ENCODE results near the gene HNRNPA3. TPM values are rescaled to one million over a fixed set of nuclear protein-coding genes. Genes with fewer than 3 reads are reported as not detected.
A peak's percentile ranks its signal among the peaks of the same experiment; 100 is the strongest.
"Not testable (repeated sequence)": the region's sequence is repeated elsewhere in the genome, so short reads cannot be mapped to it uniquely, and the experiment has no call there.

Gene HNRNPA3
- total and polyA plus RNA-seq, 2 experiments from 2014 or later, result 151 to 290 TPM

DNA sequence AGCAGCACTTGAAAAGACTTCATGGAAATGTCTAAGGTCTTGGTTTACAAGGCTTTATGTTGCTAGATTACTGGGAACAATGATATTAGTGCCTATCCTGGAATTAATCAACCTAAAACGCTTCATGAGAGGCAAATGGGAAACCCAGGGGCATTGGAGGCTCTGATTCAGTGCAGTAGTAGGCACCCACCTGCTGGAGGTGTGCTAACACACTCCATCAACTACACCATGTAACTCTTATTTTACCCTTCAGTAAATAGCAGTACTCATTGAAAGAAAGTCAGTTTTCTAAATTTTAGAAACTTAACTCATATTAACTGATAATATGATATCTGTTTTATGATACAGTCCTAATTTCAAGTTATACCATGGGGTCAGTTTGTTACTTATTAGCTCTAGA lies 17.4 kb upstream of the HNRNPA3 start:
- Histone ChIP-seq H3K4me2 (no peak overlapping the region), H3K27me3 (ENCODE audit: insufficient read depth) (no peaks in the 10 kb centered on the region), H3K4me1 (ENCODE audit: insufficient read depth) (no peaks in the 10 kb centered on the region), H3F3A (replicated peaks; ENCODE audit: low read depth) (no peaks in the 10 kb centered on the region), H3K4me3 (no peak overlapping the region), H3K79me2 (replicated peaks; ENCODE audit: insufficient read depth) (no peaks in the 10 kb centered on the region), H4K20me1 (replicated peaks; ENCODE audit: insufficient read depth) (no peaks in the 10 kb centered on the region), H3K36me3 (ENCODE audit: insufficient read depth) (no peaks in the 10 kb centered on the region), H2AFZ (no peak overlapping the region), H3K9me2 (ENCODE audit: insufficient read depth) (no peaks in the 10 kb centered on the region), H3K27ac (ENCODE audit: low read depth) (no peak overlapping the region)
- no peaks in the 10 kb centered on the region for H3K36me3 Mint-ChIP-seq (ENCODE audit: low read depth)
- TF ChIP-seq NANOG (IDR thresholded peaks at IDR 0.05; ENCODE audit: borderline replicate concordance) (no peak), JUNB (IDR thresholded peaks at IDR 0.05; ENCODE audit: unreplicated experiment) (no peak)
- TF ChIP-seq, protein P1, sequence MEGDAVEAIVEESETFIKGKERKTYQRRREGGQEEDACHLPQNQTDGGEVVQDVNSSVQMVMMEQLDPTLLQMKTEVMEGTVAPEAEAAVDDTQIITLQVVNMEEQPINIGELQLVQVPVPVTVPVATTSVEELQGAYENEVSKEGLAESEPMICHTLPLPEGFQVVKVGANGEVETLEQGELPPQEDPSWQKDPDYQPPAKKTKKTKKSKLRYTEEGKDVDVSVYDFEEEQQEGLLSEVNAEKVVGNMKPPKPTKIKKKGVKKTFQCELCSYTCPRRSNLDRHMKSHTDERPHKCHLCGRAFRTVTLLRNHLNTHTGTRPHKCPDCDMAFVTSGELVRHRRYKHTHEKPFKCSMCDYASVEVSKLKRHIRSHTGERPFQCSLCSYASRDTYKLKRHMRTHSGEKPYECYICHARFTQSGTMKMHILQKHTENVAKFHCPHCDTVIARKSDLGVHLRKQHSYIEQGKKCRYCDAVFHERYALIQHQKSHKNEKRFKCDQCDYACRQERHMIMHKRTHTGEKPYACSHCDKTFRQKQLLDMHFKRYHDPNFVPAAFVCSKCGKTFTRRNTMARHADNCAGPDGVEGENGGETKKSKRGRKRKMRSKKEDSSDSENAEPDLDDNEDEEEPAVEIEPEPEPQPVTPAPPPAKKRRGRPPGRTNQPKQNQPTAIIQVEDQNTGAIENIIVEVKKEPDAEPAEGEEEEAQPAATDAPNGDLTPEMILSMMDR (conservative IDR thresholded peaks at IDR 0.05; ENCODE audit: low read depth in 2 of 2), result peak; percentile 53 to 66
- no peaks in the 10 kb centered on the region for H3K9me3 Mint-ChIP-seq
- H3K4me3 Mint-ChIP-seq, result no peak overlapping the region
- no peaks in the 10 kb centered on the region for H3K4me1 Mint-ChIP-seq
- ATAC-seq (peak; percentile 93), DNase-seq (ENCODE audit: low spot score) (no peak)
- no peak overlapping the region for H3K27ac Mint-ChIP-seq
- no peaks in the 10 kb centered on the region for H3K27me3 Mint-ChIP-seq (ENCODE audit: insufficient read depth, low read depth, poor library complexity)

DNA sequence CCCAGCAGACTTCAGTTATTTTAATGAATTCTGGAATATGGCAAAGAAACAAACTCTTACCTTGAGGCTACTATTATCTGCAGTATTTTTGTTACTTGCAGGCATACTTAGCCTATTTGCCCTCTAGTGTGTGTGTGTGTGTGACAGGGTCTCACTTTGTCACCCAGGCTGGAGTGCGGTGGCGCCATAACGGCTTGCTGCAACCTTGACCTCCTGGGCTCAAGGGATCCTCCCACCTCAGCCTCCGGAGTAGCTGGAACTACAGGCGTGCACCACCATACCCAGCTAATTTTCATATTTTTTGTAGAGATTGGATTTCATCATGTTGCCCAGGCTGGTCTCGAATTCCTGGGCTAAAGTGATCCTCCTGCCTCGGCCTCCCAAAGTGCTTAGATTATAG lies 12.2 kb upstream of the HNRNPA3 start:
- not testable (repeated sequence) for ATAC-seq; H3K27me3 Mint-ChIP-seq (ENCODE audit: insufficient read depth, low read depth, poor library complexity); H3K9me2 ChIP-seq (ENCODE audit: insufficient read depth); DNase-seq (ENCODE audit: low spot score); H3F3A ChIP-seq (replicated peaks; ENCODE audit: low read depth); H3K4me2 ChIP-seq; H3K27ac ChIP-seq (ENCODE audit: low read depth); H3K9me3 Mint-ChIP-seq; H3K4me3 Mint-ChIP-seq; H3K36me3 ChIP-seq (ENCODE audit: insufficient read depth); H3K27ac Mint-ChIP-seq; H3K79me2 ChIP-seq (replicated peaks; ENCODE audit: insufficient read depth); H2AFZ ChIP-seq; H3K36me3 Mint-ChIP-seq (ENCODE audit: low read depth); H3K4me3 ChIP-seq; H4K20me1 ChIP-seq (replicated peaks; ENCODE audit: insufficient read depth)
- H3K27me3 ChIP-seq (ENCODE audit: insufficient read depth), result peaks cover 13% of the 10 kb centered on the region; the same call in 1 of the 2 replicates
- peaks cover 13% of the 10 kb centered on the region for H3K4me1 ChIP-seq (ENCODE audit: insufficient read depth)
- H3K4me1 Mint-ChIP-seq, result peaks cover 19% of the 10 kb centered on the region

DNA sequence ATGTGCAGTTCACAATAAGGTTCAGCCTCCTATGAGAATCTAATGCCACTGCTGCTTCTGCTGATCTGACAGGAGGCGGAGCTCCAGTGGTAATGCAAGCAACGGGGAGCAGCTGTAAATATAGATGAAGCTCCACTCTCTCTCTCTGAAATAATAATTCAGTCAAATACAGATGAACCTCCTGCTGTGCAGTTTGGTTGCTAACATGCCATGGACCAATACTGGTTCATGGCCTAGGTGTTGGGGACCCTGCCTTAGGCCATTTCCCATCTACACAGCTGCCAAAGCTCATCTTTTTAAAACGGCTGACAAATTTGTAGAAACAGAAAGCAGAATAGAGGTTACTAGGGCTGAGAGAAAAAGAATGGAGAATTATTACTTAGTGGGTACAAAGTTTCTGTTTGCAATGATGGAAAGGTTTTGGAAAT lies 10.7 kb upstream of the HNRNPA3 start:
- H3K4me2 ChIP-seq, result no peak overlapping the region
- H3F3A ChIP-seq (replicated peaks; ENCODE audit: low read depth), result 0 out of 2 replicates have a peak, but pooled peaks cover 3% of the 10 kb centered on the region
- Mint-ChIP-seq H3K4me3 (no peak overlapping the region), H3K27ac (no peak overlapping the region), H3K27me3 (ENCODE audit: insufficient read depth, low read depth, poor library complexity) (peaks cover 2% of the 10 kb centered on the region), H3K9me3 (no peaks in the 10 kb centered on the region), H3K4me1 (peaks cover 23% of the 10 kb centered on the region), H3K36me3 (ENCODE audit: low read depth) (no peaks in the 10 kb centered on the region)
- ATAC-seq (no peak), DNase-seq (ENCODE audit: low spot score) (no peak)
- H2AFZ ChIP-seq, result no peak overlapping the region
- H3K36me3 ChIP-seq (ENCODE audit: insufficient read depth), result no peaks in the 10 kb centered on the region
- no peaks in the 10 kb centered on the region for H3K9me2 ChIP-seq (ENCODE audit: insufficient read depth)
- H4K20me1 ChIP-seq (replicated peaks; ENCODE audit: insufficient read depth), result no peaks in the 10 kb centered on the region
- H3K4me3 ChIP-seq, result no peak overlapping the region
- peaks cover 16% of the 10 kb centered on the region; the same call in 1 of the 2 replicates for H3K27me3 ChIP-seq (ENCODE audit: insufficient read depth)
- H3K79me2 ChIP-seq (replicated peaks; ENCODE audit: insufficient read depth), result no peaks in the 10 kb centered on the region
- no peak overlapping the region for H3K27ac ChIP-seq (ENCODE audit: low read depth)
- H3K4me1 ChIP-seq (ENCODE audit: insufficient read depth), result peaks cover 18% of the 10 kb centered on the region
- TF ChIP-seq, protein P2, sequence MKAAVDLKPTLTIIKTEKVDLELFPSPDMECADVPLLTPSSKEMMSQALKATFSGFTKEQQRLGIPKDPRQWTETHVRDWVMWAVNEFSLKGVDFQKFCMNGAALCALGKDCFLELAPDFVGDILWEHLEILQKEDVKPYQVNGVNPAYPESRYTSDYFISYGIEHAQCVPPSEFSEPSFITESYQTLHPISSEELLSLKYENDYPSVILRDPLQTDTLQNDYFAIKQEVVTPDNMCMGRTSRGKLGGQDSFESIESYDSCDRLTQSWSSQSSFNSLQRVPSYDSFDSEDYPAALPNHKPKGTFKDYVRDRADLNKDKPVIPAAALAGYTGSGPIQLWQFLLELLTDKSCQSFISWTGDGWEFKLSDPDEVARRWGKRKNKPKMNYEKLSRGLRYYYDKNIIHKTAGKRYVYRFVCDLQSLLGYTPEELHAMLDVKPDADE (IDR thresholded peaks at IDR 0.05), result no peak
- TF ChIP-seq CREB1 (CRISPR knock-in tag; IDR thresholded peaks at IDR 0.05; ENCODE audit: low read depth) (no peak), POLR2AphosphoS5 (IDR thresholded peaks at IDR 0.05; ENCODE audit: low read depth) (no peak), NANOG (IDR thresholded peaks at IDR 0.05; ENCODE audit: borderline replicate concordance) (no peak), STAT1 (IDR thresholded peaks at IDR 0.05; ENCODE audit: unreplicated experiment) (no peak), ZNF331 (CRISPR knock-in tag; IDR thresholded peaks at IDR 0.05; ENCODE audit: low read depth) (no peak)
- TF ChIP-seq, protein P3, sequence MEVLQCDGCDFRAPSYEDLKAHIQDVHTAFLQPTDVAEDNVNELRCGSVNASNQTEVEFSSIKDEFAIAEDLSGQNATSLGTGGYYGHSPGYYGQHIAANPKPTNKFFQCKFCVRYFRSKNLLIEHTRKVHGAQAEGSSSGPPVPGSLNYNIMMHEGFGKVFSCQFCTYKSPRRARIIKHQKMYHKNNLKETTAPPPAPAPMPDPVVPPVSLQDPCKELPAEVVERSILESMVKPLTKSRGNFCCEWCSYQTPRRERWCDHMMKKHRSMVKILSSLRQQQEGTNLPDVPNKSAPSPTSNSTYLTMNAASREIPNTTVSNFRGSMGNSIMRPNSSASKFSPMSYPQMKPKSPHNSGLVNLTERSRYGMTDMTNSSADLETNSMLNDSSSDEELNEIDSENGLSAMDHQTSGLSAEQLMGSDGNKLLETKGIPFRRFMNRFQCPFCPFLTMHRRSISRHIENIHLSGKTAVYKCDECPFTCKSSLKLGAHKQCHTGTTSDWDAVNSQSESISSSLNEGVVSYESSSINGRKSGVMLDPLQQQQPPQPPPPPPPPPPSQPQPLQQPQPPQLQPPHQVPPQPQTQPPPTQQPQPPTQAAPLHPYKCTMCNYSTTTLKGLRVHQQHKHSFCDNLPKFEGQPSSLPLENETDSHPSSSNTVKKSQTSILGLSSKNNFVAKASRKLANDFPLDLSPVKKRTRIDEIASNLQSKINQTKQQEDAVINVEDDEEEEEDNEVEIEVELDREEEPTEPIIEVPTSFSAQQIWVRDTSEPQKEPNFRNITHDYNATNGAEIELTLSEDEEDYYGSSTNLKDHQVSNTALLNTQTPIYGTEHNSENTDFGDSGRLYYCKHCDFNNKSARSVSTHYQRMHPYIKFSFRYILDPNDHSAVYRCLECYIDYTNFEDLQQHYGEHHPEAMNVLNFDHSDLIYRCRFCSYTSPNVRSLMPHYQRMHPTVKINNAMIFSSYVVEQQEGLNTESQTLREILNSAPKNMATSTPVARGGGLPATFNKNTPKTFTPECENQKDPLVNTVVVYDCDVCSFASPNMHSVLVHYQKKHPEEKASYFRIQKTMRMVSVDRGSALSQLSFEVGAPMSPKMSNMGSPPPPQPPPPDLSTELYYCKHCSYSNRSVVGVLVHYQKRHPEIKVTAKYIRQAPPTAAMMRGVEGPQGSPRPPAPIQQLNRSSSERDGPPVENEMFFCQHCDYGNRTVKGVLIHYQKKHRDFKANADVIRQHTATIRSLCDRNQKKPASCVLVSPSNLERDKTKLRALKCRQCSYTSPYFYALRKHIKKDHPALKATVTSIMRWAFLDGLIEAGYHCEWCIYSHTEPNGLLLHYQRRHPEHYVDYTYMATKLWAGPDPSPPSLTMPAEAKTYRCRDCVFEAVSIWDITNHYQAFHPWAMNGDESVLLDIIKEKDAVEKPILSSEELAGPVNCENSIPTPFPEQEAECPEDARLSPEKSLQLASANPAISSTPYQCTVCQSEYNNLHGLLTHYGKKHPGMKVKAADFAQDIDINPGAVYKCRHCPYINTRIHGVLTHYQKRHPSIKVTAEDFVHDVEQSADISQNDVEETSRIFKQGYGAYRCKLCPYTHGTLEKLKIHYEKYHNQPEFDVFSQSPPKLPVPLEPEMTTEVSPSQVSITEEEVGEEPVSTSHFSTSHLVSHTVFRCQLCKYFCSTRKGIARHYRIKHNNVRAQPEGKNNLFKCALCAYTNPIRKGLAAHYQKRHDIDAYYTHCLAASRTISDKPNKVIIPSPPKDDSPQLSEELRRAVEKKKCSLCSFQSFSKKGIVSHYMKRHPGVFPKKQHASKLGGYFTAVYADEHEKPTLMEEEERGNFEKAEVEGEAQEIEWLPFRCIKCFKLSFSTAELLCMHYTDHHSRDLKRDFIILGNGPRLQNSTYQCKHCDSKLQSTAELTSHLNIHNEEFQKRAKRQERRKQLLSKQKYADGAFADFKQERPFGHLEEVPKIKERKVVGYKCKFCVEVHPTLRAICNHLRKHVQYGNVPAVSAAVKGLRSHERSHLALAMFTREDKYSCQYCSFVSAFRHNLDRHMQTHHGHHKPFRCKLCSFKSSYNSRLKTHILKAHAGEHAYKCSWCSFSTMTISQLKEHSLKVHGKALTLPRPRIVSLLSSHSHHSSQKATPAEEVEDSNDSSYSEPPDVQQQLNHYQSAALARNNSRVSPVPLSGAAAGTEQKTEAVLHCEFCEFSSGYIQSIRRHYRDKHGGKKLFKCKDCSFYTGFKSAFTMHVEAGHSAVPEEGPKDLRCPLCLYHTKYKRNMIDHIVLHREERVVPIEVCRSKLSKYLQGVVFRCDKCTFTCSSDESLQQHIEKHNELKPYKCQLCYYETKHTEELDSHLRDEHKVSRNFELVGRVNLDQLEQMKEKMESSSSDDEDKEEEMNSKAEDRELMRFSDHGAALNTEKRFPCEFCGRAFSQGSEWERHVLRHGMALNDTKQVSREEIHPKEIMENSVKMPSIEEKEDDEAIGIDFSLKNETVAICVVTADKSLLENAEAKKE (CRISPR knock-in tag; IDR thresholded peaks at IDR 0.05), result no peak
